Measurements from ENCODE around the gene TPX2.

DNA sequence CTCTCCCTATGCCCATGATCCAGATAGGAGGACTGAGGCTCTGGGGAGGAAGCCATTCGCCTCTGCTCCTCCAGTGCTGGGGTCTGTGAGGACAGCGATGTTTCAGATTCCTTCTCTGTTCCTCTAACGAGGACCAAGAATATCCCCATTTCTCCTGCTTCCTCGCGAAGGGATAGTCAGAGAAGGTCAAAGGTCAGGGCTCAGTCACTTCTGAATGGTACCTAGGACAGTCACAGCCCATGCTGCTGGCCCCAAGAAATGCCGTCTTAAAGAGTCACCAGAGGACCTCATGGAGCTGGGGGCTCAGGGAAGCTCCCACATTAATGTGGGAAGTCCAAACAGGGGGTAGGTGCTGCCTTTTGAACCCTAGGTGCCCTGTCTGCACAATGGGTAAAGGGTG is 104.2 kb downstream of the TPX2 start:
- TF ChIP-seq CTCF (IDR thresholded peaks at IDR 0.05; ENCODE audit: poor library complexity, severe bottlenecking): no peak
- TF ChIP-seq POLR2AphosphoS5 (IDR thresholded peaks at IDR 0.05): no peak
- TF ChIP-seq RAD21 (conservative IDR thresholded peaks at IDR 0.05): no peak
